Breast epithelium (tissue), 4 donors: ENCODE measurements around the gene ALDH1L1. TPM values are rescaled to one million over a fixed set of nuclear protein-coding genes. Genes with fewer than 3 reads are reported as not detected.
A peak's percentile ranks its signal among the peaks of the same experiment; 100 is the strongest.

Experiments used
- DNase-seq, 2 donors: peaks; one replicate each; pipeline ENCODE4 v3.0.0-alpha.2; 2019; ENCODE audit warnings: low spot score in 2 of 2
- H3K27ac ChIP-seq, 2 donors: fragments of 200-600 bp; sonication (generic) in 1 of 2; one replicate each; pipeline ENCODE4 v1.5.1; 2016 to 2019; ENCODE audit warnings: mild to moderate bottlenecking in 1 of 2
- H3K27me3 ChIP-seq, 2 donors: fragments of 200-600 bp; sonication (generic) in 1 of 2; one replicate each; pipeline versions ENCODE4 v1.5.1 to v1.6.0; 2017 to 2019; ENCODE audit warnings: control low read depth in 1 of 2, mild to moderate bottlenecking in 1 of 2
- H3K36me3 ChIP-seq: fragments of 200-600 bp; one replicate; pipeline ENCODE4 v1.5.1; 2019
- H3K4me1 ChIP-seq, 2 donors: fragments of 200-600 bp; sonication (generic); one replicate each; pipeline ENCODE4 v1.5.1; 2016 to 2019; ENCODE audit warnings: control low read depth in 1 of 2
- H3K4me3 ChIP-seq, 3 donors: fragments of 200-600 bp; sonication (generic); 1 replicate in 2 of 3; 2 replicates in 1 of 3; pipeline ENCODE4 v1.5.1; 2016 to 2019; ENCODE audit warnings: mild to moderate bottlenecking in 3 of 3, moderate library complexity in 2 of 3
- H3K9me3 ChIP-seq, 2 donors: fragments of 200-600 bp; sonication (generic) in 1 of 2; one replicate each; pipeline ENCODE4 v1.5.1; 2016 to 2019; ENCODE audit warnings: control low read depth in 1 of 2
- CTCF ChIP-seq, 3 donors: fragments of 450-650 bp; IDR thresholded peaks; one replicate each; pipeline ENCODE4 v1.5.1; 2016 to 2017; ENCODE audit warnings: antibody characterized with exemption in 3 of 3, mild to moderate bottlenecking in 3 of 3, moderate library complexity in 3 of 3
- POLR2A ChIP-seq: fragments of 450-650 bp; IDR thresholded peaks from one replicate; pipeline ENCODE4 v1.6.1; 2016; ENCODE audit warnings: antibody characterized with exemption, mild to moderate bottlenecking, moderate library complexity
- POLR2AphosphoS5 ChIP-seq, 3 donors: sonication (generic); formaldehyde crosslinking; IDR thresholded peaks; one replicate each; pipeline ENCODE4 v1.6.1; 2017; ENCODE audit warnings: antibody characterized with exemption in 3 of 3
- intact Hi-C: fragments of 100-400 bp; cut with DNase I; formaldehyde crosslinking; loops from one replicate; pipeline ENCODE4 v1.15.1; 2023; ENCODE audit warnings: low total_unique reads
- total RNA-seq, 3 donors: library from RNA; depleted of rRNA; stranded (reverse); fragments of >200 nt; gene quantifications; one replicate each; pipeline ENCODE4 v1.1.0, GENCODE V29; 2016

ALDH1L1 gene
- total RNA-seq, 3 donors from 2014 or later = 10.8 to 88.3 (median 29.0) TPM

GRCh38 chr3:126155280-126155640 is 25.1 kb downstream of the ALDH1L1 start:
- intact Hi-C loops = no loop called here
- no peak overlapping the region for H3K4me3 ChIP-seq
- TF ChIP-seq POLR2AphosphoS5 (IDR thresholded peaks at IDR 0.05) (no peak), CTCF (IDR thresholded peaks at IDR 0.05) (no peak), POLR2A (no peak)
- H3K27ac ChIP-seq = no peak overlapping the region
- no peaks in the 10 kb centered on the region for H3K4me1 ChIP-seq
- H3K36me3 ChIP-seq = no peaks in the 10 kb centered on the region
- H3K9me3 ChIP-seq = no peaks in the 10 kb centered on the region
- DNase-seq = no peak
- no peaks in the 10 kb centered on the region for H3K27me3 ChIP-seq

- no peaks in the 10 kb centered on the region for H3K4me1 ChIP-seq
- DNase-seq = peak in 1 of 2 donors; percentile 10
These were observed 25.8 kb downstream of the ALDH1L1 start for GRCh38 chr3:126154391-126155279.

DNA sequence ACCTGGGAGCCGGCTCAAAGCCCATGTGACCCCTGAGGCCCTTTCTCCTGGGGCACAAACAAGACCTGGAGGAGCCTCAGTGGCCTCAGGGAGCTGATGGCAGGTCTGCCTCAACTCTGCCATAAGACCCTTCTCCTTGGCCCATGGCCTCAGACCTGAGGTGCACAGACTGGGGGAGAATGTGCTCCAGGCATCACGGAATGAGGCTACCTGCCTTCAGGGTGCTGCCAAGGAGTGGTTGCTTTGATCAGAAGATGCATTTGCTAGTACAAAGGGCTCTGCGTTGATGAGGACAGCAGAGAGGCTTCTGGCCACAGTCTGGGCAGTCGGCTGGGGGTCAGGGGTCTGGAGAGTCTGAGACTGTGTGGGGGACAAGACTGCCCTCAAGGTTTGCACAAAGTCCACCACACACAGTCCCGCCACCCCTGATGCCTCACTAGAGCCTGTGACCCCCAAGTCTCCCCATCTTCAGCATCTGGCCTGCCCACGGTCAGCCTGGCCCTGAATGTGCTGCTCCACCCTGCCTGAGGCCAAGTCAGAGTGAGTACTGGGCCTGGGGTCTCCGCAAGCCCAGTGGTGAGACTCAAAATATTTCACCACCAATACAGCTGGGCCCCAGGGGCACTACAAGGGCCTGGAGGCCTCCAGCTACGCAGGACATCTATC is 26.6 kb downstream of the ALDH1L1 start:
- no peak for DNase-seq
- intact Hi-C loops = no loop called here
- Histone ChIP-seq H3K36me3 (no peaks in the 10 kb centered on the region), H3K27ac (no peak overlapping the region), H3K9me3 (no peaks in the 10 kb centered on the region), H3K4me1 (no peaks in the 10 kb centered on the region), H3K27me3 (no peaks in the 10 kb centered on the region), H3K4me3 (no peak overlapping the region)
- TF ChIP-seq POLR2A (no peak), CTCF (IDR thresholded peaks at IDR 0.05) (no peak), POLR2AphosphoS5 (IDR thresholded peaks at IDR 0.05) (no peak)

More at GRCh38 chr3:126154391-126155279, 25.8 kb downstream of the ALDH1L1 start:
- intact Hi-C loops = no loop called here
- Histone ChIP-seq H3K27me3 (no peaks in the 10 kb centered on the region), H3K27ac (no peak overlapping the region), H3K9me3 (no peaks in the 10 kb centered on the region), H3K4me3 (no peak overlapping the region), H3K36me3 (no peaks in the 10 kb centered on the region)
- TF ChIP-seq CTCF (IDR thresholded peaks at IDR 0.05) = no peak
- no peak for TF ChIP-seq POLR2AphosphoS5 (IDR thresholded peaks at IDR 0.05)
- TF ChIP-seq POLR2A = no peak

DNA sequence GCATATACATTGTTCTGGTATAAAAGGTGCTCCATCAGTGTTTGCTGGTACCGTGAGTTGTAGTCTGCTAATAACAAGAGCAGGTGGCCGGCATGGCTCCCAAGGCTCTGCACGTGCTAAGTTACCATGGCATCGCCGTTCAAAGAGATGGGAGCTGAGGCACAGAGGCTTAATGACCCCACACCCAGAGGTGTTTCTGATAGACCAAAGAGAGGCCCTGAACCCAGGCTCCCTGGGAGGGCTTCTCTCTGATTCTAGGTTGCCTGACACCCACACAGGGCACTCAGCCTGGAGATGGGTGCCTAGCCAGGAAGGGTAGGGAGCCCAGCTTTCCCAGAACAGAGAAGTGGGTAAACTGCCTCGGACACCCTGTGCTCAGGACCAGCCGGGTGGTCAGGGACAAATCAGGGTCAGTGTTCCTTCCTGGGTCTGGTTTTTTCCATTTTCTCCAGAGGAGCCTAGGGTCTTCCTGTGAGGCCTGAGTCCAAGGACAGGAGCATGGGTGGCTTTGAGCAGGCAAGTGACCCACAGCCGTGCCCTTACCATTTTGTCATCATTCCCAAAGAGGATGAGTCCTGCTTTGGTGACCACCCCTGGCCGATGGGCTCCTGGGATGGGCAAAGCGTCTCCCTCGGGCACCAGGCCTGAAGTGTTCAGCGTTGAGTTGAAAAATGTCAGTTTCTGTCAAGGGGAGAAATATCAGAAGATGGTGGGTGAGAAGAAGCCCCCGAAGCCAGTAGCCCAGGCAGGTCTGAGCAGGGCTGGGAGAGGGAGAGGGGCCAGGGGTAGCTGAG is 27.3 kb downstream of the ALDH1L1 start:
- Histone ChIP-seq H3K27me3 (no peaks in the 10 kb centered on the region), H3K36me3 (no peaks in the 10 kb centered on the region), H3K9me3 (no peaks in the 10 kb centered on the region), H3K4me1 (no peaks in the 10 kb centered on the region), H3K27ac (no peak overlapping the region), H3K4me3 (no peak overlapping the region)
- DNase-seq = no peak
- intact Hi-C loops = no loop called here
- TF ChIP-seq POLR2A (no peak), CTCF (IDR thresholded peaks at IDR 0.05) (no peak), POLR2AphosphoS5 (IDR thresholded peaks at IDR 0.05) (no peak)
